Stimulated activated CD4-positive, alpha-beta T cell treated with anti-CD3 and anti-CD28 coated beads, Interleukin-15, amount 100 ng/mL, for 48 hours (primary cell): ENCODE measurements around the gene SIRT2.
"Not testable (repeated sequence)": the region's sequence is repeated elsewhere in the genome, so short reads cannot be mapped to it uniquely, and the experiment has no call there.

ENCODE experiments used
- DNase-seq, 2 donors: peaks; one replicate each; pipeline ENCODE4 v3.0.0-alpha.2; 2020; ENCODE audit warnings: low read depth in 2 of 2

SIRT2 gene

DNA sequence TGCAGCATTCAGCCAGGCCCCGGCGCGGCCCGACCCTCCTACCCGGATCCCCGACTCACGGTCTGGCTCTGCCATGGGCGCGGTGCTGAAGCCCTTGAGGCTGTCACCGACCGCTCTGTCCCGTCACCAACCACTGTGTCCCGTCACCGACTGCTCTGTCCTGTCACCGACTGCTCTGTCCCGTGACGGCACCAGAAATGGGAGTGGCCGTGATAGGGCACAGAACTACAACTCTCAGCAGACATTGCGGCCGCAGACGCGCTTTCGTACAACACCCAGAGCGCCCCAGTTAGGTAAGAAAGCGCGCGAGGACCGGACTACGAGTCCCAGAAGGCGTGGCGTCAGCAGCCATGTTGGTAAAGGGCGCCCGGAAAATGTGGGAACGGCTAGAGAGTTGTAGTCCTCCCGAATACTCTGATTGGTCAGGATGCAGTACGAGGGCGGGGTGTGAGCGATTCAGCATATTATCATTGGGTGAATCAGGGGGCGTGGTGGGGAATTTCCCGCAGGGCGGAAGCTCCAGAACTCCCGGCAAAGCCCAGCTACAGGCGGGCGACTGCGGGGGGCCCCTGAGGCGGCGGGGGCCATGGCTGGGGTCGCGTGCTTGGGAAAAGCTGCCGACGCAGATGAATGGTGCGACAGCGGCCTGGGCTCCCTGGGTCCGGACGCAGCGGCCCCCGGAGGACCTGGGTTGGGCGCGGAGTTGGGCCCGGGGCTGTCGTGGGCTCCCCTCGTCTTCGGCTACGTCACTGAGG, at the start of gene SIRT2, which contains the start of gene NFKBIB:
TSS of gene SIRT2 (minus strand) at position 172 of the 755 bp plus-strand sequence. CDS start at position 75, 97 bp downstream.
TSS of gene NFKBIB (plus strand) at position 523 of the 755 bp plus-strand sequence. CDS start at position 587, 64 bp downstream.
- peak; percentile 99 for DNase-seq

DNA sequence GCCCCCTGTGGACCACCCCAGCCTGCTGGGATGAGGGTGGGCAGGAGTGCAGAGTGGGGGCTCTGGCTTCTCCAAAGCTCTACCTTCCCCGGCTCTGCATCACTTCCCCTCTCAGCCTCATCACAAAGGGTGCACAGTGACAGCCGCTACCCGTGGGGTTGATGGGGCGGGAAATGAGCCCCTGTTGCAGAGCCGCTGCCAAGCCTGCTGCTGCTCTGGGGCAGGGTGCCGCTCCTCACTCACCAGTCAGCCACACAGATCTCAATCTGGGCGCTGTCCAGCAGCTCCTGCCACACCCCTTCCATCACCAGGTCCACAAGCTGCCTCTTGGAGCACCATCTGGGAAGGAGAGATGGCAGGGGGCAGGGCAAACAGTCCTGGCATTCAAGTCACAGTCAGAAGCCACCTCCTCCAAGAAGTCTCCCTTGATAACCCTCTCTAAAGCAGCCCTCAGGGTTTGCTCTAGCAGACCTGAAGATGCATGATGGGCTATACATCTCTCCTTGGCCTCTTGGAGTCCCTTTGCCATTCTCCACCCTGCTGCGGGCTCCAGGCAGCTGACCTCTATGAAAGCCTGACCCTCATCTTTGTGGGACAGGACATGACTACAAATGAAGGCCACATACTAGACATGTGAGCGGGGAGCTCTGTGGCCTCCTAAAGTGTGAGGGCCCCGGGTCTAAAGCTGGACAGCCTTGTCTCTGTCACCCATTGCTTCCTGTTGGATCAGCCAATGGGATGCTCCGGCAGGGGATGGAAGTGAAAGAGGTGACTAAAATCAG, 47.0 kb upstream of the SIRT2 start:
- no peak for DNase-seq

DNA sequence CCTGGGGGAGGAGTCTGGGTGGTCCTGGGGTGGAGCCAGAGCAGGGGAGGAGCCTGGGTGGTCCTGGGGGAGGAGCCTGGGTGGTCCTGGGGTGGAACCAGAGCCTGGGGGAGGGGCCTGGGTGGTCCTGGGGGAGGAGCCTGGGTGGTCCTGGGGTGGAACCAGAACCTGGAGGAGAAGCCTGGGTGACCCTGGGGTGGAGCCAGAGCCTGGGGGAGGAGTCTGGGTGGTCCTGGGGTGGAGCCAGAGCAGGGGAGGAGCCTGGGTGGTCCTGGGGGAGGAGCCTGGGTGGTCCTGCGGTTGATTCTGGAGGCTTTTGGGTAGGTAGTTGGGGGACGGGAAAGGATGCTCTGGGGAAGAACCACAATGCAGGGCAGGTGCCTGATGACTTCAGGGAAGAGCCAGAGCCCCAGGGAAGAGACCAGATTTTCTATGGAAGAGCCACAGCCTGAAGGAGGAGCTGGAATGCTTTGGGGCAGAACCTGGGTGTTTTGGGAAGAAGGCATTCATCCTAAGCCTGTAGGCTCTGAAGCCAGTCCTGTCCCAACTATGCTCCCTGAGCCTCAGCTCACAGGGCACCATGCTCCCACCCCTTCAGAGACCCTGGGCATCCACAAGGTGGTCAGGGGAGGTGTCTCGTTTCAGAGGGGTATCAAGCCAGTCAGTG, 46.3 kb upstream of the SIRT2 start:
- no peak for DNase-seq

DNA sequence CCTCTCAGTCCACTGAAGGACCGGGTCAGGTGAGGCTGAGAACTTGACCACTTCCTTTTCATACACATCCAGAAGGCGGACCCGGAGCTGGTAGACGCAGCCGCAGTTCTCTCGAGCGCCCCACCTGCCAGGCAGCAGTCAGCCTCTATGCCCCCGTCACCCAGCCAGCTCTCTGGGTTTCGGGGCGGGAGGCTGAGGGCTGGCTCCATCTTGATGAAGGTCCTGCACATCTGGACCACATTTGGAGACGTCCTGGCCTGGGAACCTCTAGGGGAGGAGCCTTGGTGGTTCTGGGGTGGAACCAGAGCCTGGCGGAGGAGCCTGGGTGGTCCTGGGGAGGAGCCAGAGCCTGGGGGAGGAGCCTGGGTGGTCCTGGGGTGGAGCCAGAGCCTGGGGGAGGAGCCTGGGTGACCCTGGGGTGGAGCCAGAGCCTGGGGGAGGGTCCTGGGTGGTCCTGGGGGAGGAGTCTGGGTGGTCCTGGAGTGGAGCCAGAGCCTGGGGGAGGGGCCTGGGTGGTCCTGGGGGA, 45.6 kb upstream of the SIRT2 start:
- DNase-seq, result no peak

DNA sequence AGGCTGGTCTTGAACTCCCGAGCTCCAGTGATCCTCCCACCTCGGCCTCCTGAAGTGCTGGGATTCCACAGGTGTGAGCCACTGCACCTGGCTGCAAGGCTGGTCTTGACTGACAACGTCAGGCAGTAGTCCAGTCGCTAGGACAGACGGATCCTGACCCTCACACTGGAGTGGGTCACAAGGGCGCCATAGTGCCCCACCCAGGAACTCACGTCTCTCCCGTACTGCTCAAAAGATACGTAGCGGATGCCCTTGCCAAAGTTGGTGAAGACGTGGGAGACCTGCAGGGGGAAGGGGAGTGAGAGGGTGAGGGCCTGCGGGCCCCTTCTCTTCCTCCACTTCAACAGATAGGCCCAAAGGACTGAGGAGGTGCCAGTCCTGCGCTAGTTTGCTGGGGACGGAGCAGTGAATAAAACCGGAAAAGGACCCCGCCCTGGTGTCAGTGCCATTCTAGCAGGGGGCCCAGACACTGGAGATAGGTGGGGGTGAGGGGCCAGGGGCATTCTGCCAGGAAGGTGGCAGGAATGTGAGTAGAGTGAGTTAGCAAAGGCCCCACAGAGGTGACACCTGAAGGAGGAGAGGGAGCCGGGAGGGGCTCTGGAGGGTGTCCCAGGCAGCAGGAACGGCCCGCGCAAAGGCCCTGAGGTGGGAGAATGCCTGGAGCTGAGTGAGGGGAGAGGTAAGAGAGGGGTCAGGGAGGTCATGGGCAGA, 43.2 kb upstream of the SIRT2 start:
- no peak for DNase-seq

DNA sequence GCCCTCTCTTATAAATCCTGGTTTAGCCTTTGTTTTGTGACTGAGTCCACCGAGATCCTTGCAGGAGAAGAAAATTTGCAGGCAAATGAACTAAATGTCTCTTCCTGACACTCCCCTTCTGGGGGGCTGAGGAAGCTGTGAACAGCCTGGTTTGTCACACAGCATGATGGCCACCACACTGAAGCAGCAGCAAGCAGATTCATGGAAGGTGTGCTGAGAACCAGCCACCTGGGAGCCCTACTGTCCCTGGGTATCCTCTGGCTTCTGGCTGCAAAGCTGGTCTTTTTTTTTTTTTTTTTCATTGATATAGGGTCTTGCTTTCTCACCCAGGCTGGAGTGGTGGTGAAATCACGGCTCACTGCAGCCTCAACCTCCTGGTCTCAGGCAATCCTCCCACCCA, 42.6 kb upstream of the SIRT2 start:
- DNase-seq, result no peak

DNA sequence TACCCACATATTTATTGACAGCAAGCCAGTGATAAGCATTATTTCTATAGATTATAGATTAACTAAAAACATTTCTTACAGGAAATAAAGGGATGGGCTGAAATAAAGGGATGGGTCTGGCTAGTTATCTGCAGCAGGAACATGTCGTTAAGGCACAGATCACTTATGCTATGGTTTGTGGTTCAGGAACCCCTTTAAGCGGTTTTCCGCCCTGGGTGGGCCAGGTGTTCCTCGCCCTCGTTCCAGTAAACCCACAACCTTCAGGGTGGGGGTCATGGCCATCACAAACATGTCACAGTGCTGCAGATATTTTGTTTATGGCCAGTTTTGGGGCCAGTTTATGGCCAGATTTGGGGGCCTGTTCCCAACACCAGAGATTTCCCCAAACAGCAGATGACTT, 42.0 kb upstream of the SIRT2 start:
- not testable (repeated sequence) for DNase-seq

DNA sequence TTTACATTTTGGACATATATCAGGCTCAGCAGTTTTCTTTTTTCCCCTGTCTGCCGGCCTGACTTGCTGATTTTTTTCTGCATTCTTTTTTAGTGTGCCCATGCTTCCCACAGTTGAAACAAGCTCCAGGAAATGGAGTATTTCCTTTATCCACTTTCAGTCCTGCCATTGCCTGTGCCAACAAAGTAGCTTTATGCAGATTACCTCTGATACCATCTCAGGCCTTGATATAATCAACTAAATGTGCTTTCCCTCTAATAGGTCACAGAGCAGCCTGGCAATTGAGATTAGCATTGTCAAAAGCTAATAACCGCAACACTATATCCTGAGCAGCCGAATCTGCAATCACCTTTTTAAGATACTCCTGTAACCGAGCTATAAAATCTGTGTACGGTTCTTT, 40.5 kb upstream of the SIRT2 start:
- DNase-seq, result no peak

DNA sequence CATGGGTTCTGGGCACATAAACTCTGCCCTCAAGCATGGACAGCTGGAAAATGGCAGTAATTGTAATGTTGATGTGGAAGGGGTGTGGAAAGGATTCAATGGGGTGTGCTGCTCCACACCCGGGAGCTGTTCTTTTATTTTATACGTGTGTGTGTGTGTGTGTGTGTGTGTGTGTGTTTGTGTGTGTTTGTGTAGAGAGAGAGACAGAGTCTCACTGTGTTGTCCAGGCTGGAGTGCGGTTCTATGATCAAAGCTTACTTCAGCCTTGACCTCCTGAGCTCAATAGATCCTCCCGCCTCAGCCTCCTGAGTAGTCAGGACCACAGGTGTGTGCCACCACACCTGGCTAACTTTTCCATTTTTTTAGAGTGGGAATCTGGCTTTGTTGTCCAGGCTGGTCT, 34.1 kb upstream of the SIRT2 start:
- no peak for DNase-seq

DNA sequence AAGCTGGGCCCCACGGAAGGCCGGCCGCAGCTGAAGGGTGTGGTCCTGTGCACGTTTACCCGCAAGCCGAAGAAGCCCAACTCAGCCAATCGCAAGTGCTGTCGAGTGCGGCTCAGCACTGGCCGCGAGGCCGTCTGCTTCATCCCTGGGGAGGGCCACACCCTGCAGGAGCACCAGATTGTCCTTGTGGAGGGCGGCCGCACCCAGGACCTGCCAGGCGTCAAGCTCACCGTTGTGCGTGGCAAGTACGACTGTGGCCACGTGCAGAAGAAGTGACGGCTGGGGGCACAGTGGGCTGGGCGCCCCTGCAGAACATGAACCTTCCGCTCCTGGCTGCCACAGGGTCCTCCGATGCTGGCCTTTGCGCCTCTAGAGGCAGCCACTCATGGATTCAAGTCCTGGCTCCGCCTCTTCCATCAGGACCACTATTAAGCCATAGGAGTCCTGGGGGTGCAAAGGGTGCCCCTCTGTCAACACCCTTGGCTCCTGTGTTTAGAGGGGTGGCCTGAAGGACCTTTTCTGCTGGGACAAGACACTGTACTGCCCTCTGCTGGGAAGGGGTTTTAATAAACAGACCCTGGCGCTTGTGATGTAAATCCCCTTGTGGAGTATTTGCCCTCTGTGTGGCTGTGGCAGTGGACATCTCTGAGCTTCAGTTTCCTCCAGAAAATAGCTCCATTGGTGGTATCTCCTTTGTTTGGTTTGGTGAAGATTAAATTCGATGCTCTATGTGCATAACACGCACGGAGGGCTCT, 33.2 kb upstream of the SIRT2 start:
- DNase-seq, result peak in 1 of 2 donors; percentile 31

DNA sequence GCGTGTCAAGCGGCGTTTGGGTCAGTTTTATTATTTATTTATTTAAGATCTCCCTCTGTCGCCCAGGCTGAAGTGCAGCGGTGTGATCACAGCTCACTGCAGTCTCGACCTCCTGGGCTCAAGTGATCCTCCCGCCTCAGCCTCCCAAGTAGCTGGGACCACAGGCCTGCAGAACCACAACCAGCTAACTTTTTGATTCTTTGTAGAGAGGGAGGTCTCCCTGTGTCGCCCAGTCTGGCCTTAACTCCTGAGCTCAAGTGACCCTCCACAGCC, 32.0 kb upstream of the SIRT2 start:
- no peak for DNase-seq

DNA sequence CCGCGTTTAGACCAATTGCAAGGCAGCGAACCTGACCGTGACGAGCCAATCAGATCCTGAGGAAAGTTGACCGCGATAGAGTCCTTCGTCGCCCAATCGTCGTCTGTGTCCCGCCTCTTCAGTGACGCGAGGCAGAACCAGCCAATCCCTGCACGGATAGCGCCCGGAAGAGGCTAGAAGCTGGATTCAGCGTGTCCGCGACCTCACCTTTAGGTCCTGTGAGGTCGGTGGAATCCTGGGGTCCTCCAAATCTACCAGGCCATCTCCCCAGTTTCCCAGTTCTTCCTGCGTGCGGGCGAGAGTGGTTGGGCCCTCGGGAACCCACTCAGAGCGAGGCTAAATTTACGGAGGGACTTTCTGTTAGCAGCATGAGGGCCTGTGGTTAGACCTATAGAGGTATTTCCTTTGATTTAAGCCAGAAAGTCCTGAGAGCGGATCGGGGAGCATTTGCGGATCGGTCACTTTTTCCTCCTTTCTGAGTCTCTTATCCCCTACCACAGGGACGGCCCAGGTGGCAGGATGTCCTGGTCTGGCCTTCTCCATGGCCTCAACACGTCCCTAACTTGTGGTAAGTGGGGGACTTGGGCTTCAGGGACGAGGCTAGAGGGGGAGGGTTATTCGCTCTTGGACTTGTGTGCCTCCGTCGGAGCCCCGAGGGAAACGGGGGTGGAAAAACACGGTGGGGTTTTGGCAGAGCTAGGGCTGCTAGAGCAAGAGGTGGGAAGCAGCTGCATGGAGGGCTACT, 31.5 kb upstream of the SIRT2 start, which contains the start of gene MRPS12:
TSS of gene MRPS12 (plus strand) at position 169 of the 745 bp plus-strand sequence. CDS start at position 520, 351 bp downstream.
- peak; percentile 96 to 98 for DNase-seq

DNA sequence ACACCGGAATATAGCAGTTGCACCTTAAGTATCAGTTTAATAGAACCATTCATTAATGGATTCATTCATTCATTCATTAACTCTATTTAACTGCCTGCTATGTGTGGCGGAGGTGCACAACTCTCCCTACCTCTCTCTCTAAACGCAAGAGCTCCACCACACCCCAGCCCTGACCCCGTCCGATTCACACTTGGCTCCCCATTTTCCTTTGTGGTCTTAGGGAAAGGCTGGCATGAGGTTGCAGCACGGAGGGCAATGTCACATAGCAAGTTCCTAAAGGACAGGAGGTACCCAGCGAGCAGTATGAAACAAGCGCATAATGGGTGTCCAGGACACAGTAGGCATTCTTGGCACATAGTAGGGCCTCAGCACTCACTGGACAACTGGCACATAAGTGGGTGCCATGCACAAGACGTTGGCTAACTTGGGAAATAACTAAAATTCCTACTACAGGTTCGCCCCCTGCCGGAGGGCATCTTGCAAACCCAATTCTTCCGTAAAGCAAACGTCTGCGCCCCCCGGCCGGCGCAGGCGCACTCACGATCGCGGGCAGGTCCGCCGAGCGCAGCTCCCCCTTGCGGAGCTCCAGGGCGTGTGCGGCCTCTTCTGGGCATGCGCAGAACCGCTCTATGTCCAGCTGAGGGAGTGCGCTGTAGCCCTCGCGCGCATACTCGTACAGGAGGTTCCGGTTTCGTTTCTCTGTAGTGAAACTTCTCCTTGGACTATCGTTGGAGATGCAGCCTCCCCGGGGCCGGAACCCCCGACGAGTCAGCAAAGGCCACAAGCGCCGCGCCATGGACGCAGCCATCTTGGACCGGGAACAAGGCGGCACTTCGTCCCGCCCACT, 30.7 kb upstream of the SIRT2 start, which contains the start of gene SARS2:
TSS of gene SARS2 (minus strand) at position 835 of the 847 bp plus-strand sequence. CDS start at position 808, 27 bp downstream.
- peak; percentile 84 to 86 for DNase-seq

DNA sequence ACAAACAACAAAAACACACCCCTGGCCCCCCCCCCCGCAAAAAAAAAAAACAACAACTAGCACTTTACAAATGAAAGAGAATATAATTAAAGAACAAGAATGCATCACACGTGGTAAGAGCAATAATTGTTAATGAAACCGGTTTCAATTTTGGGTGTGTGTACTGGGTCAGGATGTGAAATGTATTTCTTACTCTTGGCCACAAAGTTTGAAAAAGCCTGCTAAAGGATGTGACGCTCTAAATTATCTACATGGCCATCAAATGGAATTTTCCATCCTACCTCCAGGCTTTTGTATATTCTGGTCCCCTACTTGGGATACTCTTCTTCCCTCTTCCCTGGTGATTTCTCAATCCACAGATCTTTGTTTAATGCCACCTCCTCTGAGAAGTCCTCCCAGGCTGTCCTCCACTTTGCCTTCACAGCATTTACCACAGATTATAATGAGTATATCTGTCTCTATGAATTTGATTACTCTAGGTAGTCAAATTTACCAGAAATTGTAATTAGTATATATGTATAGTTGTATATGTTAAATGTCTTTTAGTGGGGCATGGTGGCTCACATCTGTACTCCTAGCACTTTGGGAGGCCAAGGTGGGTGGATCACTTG, 29.1 kb upstream of the SIRT2 start:
- no peak for DNase-seq

DNA sequence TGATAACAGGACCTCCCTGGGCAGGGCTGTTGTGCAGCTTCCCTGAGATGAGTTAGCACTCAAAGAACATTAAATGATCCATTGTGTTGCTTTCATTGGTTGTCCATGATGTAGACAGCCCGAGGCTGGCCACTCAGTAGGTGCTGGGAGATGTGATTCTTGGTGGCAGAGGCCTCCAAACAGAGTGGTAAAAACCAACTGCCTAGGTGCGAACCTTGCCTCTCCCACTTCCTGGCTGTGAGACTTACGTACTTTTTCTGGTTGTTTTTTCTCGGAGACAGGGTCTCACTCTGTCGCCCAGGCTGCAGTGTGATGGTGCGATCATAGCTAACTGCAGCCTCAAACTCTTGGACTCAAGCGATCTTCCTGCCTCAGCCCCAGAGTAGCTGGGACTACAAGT, 25.0 kb upstream of the SIRT2 start:
- DNase-seq, result no peak

DNA sequence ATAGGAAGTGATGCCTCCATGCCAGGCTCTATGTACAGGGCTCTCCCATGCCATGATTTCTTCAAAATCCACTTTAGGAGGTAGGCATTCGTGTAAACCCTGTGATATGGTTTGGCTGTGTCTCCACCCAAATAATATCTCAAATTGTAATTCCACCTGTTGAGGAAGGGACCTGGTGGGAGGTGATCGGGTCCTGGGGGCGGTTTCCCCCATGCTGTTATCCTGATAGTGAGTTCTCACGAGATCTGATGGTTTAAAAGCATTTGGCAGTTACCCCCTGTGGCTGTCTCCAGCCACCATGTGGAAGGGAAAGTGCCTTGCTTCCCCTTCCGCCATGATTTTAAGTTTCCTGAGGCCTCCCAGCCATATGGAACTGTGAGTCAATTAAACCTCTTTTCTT, 23.1 kb upstream of the SIRT2 start:
- no peak for DNase-seq

DNA sequence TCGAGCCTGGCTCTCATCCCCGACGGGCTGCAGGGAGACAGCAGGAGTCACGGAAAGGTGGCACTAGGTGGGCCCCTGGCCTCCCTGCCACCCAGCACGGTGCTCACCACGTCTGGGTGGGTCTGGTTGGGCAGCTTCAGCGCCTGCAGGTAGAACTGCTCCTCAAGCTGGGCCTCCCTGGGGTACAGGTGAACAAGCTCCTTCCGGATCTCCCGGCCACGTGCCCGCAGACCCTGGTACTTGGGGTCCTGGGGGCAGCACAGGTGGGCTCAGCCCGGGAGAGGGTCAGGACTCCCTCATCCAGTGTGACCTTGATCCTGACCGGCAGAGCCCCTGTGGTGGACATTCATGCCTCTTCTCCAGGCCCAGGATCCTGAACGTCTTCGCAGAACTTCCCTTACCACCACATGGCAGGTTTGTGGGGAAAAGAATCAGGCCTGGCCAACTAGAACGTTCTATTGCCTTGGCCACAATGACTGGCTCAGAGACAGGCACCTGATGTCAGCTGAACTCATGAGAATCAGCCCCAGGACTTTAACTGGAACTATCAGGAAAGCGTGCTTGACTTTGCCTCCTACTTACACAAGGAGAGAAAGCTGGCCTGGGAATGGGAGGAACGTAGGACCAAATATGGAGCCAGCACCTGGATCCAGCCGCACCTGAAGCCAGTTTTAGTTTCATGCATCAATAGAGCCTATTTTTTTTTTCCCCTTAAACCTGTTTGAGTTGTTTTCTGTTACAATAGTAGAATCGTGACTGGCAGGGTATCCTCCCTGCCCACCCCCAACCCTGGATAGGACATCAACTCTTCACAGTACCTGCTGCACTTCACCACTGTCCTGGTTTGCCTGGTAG, 22.2 kb upstream of the SIRT2 start:
- DNase-seq, result no peak
